Lower leg skin (tissue), 4 donors: ENCODE measurements around the gene KIF13A. TPM values are rescaled to one million over a fixed set of nuclear protein-coding genes. Genes with fewer than 3 reads are reported as not detected.
"Not testable (repeated sequence)": the region's sequence is repeated elsewhere in the genome, so short reads cannot be mapped to it uniquely, and the experiment has no call there.

Experiments
- DNase-seq, 2 donors: peaks; one replicate each; pipeline ENCODE4 v3.0.0-alpha.2; 2019; ENCODE audit warnings: low spot score in 2 of 2
- H3K4me3 ChIP-seq: fragments of 200-600 bp; sonication (generic); 2 replicates; pipeline ENCODE4 v1.5.1; 2017; ENCODE audit warnings: mild to moderate bottlenecking, low read depth; ENCODE audit not compliant: poor library complexity, severe bottlenecking
- POLR2A ChIP-seq, 2 donors: fragments of 450-650 bp; IDR thresholded peaks; one replicate each; pipeline ENCODE4 v1.6.1; 2016 to 2017; ENCODE audit warnings: antibody characterized with exemption in 2 of 2, mild to moderate bottlenecking in 1 of 2, moderate library complexity in 1 of 2
- WGBS, 2 donors: methylation state at CpG; one replicate each; pipeline ENCODE4 v1.1.5; 2018; 5-methylcytosine and 5-hydroxymethylcytosine counted together
- intact Hi-C: fragments of 100-400 bp; cut with DNase I; formaldehyde crosslinking; loops from one replicate; pipeline ENCODE4 v1.15.0; 2023; ENCODE audit warnings: low total_unique reads
- total RNA-seq, 4 donors: library from RNA; depleted of rRNA; stranded (reverse); fragments of >200 nt; gene quantifications; one replicate each; pipeline ENCODE4 v1.1.0, GENCODE V29; 2016
- TF ChIP-seq, protein P1 (sequence below), 3 donors: fragments of 450-650 bp; IDR thresholded peaks; one replicate each; pipeline ENCODE4 v1.5.1; 2016; ENCODE audit warnings: antibody characterized with exemption in 3 of 3, mild to moderate bottlenecking in 3 of 3, moderate library complexity in 2 of 3

The KIF13A gene
- total RNA-seq, 4 donors from 2014 or later, result 54.4 to 88.5 (median 60.6) TPM

DNA sequence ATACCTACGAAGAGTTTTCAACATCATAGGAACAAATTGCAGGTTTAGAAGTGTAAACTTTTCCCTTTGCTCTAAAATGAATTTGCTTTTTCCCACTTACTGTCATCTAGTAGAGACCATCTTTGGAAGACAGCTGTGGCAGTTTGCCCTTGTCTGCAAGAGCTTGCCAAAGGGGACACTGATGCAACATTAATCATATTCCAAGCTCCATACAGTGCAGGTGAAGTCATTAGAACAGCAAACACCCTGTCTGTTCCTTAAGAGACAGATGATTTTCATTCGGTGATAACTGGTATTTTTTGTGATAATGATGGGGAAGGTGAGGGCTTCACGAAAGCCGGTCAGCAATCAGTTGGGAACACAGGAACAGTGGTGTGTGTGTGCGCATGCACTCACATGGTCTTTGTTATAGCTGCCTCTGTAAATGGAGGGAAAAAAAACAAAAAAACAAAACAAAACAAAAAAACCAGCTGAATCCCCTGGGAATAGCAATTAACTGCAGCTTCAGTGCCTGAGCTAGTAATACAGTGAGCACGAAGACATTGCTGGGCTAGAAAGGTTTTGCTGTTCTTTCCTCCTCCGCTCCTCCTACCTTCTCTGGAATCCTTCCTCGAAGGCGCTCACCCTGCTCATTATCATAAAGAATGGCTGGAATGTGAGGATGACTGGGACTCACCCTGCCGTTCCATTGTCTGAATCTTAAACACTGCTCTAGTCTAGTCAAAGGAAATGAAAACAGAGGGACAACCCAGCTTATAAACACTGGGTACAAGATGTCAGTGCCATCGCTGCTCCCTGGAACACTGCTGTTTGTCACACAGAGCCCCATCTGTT is 35.2 kb upstream of the KIF13A start:
- H3K4me3 ChIP-seq, result no peak overlapping the region
- intact Hi-C loops, result no loop called here
- 39 to 40% methylated on average over 11 of the region's 11 CpGs for WGBS, 2 donors
- no peak for DNase-seq
- TF ChIP-seq POLR2A (IDR thresholded peaks at IDR 0.05), result no peak
- TF ChIP-seq, protein P1, sequence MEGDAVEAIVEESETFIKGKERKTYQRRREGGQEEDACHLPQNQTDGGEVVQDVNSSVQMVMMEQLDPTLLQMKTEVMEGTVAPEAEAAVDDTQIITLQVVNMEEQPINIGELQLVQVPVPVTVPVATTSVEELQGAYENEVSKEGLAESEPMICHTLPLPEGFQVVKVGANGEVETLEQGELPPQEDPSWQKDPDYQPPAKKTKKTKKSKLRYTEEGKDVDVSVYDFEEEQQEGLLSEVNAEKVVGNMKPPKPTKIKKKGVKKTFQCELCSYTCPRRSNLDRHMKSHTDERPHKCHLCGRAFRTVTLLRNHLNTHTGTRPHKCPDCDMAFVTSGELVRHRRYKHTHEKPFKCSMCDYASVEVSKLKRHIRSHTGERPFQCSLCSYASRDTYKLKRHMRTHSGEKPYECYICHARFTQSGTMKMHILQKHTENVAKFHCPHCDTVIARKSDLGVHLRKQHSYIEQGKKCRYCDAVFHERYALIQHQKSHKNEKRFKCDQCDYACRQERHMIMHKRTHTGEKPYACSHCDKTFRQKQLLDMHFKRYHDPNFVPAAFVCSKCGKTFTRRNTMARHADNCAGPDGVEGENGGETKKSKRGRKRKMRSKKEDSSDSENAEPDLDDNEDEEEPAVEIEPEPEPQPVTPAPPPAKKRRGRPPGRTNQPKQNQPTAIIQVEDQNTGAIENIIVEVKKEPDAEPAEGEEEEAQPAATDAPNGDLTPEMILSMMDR (IDR thresholded peaks at IDR 0.05), result no peak

DNA sequence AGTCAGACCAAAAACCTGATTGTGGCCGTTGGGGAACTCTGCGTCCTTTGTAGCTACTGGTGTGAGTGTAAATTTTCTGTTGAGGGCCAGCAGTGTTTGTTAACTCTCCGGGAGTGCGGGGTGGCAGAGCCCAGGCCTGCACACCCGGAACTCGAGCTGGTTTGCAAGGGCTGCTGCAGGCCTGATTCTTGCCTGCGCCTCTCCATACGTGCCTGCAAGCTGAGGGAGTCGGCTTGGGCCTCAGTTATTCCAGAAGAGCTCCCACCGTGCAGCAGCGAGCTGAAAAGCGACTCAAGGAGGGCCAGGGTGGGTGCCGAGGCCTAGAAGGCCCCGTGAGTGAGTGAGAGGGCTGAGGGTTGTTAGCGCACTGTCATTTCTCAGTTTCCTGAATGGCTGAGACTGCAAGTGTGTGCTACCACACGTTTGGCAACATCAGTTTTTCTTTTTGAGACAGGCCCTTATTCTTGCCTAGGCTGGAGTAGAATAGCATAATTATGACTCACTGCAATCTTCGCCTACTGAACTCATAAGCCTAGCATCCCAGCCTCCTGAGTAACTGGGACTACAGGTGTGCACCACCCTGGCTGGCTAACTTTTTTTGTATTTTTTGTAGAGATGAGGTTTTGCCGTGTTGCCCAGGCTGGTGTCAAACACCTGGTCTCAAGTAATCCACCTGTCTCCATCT is 33.9 kb upstream of the KIF13A start:
- no peak for DNase-seq
- 68 to 85% methylated on average over 17 to 18 of the region's 18 CpGs for WGBS, 2 donors
- H3K4me3 ChIP-seq, result no peak overlapping the region
- intact Hi-C loops, result no loop called here
- TF ChIP-seq POLR2A (IDR thresholded peaks at IDR 0.05), result no peak
- TF ChIP-seq, protein P1 (IDR thresholded peaks at IDR 0.05), result no peak

DNA sequence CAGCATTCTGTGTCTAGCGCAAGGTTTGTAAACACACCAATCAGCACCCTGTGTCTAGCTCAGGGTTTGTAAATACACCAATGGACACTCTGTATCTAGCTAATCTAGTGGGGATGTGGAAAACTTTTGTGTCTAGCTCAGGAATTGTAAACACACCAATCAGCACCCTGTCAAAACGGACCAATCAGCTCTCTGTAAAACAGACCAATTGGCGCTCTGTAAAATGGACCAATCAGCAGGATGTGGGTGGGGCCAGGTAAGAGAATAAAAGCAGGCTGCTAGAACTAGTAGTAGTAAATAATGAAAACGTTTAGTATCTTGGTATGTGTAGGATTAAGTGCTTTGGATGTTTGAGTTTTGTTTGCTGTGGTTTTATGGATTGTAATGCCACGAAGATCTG is 33.1 kb upstream of the KIF13A start:
- WGBS, 2 donors, result 73 to 78% methylated on average over 5 of the region's 5 CpGs
- H3K4me3 ChIP-seq, intact Hi-C loops, DNase-seq: not testable (repeated sequence)

DNA sequence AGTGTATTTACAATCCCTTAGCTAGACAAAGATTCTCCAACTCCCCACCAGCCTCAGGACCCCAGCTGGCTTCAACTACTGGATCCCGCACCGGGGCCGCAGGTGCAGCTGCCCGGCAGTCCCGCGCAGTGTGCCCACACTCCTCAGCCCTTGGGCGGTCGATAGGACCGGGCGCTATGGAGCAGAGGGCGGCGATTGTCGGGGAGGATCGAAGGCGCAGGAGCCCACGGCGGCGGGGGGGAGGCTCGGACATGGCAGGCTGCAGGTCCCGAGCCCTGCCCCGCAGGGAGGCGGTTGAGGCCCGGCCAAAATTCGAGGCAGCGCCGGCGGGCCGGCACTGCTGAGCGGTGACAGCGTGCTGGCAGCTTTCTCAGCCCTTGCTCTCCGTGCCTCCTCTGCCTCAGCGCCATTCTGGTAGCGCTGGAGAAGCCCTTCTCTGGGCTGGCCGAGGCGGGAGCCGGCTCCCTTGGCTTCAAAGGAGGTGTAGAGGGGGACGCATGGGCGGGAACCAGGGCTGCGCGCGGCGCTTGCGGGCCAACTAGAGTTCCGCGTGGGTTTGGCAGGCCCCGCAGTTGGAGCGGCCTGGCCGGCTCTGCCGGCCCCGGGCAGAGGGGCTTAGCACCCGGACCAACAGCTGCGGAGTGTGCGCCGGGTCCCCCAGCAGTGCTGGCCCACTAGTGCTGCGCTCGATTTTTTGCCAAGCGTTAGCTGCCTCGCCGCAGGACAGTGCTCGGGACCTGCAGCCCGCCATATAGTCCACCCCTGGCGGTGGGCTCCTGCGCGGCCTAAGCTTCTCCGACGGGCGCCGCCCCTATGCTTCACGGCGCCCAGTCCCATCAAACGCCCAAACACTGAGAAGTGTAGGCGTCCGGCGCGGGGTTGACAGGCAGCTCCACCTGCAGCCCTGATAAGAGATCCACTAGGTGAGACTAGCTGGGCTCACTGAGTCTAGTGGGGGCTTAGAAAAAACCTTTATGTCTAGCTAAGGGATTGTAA is 32.4 kb upstream of the KIF13A start:
- TF ChIP-seq, protein P1 (IDR thresholded peaks at IDR 0.05), result no peak
- no peak for TF ChIP-seq POLR2A (IDR thresholded peaks at IDR 0.05)
- 69 to 96% methylated on average over 72 to 73 of the region's 75 CpGs for WGBS, 2 donors
- no peak overlapping the region for H3K4me3 ChIP-seq
- intact Hi-C loops, result no loop called here
- DNase-seq, result no peak

DNA sequence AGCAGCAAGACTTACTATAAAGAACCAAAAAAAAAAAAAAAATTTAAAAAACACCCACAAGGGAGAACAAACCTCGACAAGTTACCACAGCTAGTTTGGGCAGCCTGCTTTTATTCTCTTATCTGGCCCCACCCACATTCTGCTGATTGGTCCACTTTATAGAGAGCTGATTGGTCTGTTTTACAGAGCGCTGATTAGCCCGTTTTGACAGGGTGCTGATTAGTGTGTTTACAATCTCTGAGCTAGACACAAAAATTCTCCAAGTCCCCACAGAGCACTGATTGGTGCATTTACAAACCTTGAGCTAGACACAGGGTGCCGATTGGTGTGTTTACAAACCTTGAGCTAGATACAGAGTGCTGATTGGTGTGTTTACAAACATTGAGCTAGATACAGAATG is 31.7 kb upstream of the KIF13A start:
- DNase-seq, H3K4me3 ChIP-seq, intact Hi-C loops: not testable (repeated sequence)
- 64% methylated on average over 4 of the region's 4 CpGs for WGBS, 2 donors

DNA sequence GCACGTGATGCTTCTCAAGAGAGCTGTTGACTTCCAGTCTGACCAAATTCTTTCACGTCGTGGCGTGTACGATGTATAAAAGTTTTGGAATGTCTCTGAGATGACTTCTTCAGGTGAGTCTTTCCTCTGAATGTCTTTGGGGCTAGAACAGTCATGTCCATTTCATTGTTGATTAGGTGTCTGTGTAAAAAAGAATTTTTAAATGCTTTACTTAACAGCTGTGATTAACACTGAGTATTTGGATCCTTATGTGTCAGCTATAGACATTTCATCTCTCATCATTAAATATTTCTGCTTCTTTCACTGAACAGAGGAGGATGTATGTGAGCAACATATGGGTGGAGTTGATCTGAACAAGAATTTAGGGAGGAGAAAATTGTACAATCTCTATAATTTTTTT is 29.3 kb upstream of the KIF13A start:
- no peak overlapping the region for H3K4me3 ChIP-seq
- TF ChIP-seq, protein P1 (IDR thresholded peaks at IDR 0.05), result no peak
- TF ChIP-seq POLR2A (IDR thresholded peaks at IDR 0.05), result no peak
- no peak for DNase-seq
- intact Hi-C loops, result no loop called here
- 64% methylated on average over 5 of the region's 5 CpGs for WGBS, 2 donors
